NCI-H2196 (cell line): ENCODE measurements around the gene STC2.

Source experiments
- DNase-seq: peaks from one replicate; lab custom pipeline; 2025; ENCODE audit not compliant: unreplicated experiment; lab: John Stamatoyannopoulos, UW

STC2 gene

GRCh38 chr5:173314166-173314952 is 13.9 kb downstream of the STC2 start:
- no peak for DNase-seq

DNA sequence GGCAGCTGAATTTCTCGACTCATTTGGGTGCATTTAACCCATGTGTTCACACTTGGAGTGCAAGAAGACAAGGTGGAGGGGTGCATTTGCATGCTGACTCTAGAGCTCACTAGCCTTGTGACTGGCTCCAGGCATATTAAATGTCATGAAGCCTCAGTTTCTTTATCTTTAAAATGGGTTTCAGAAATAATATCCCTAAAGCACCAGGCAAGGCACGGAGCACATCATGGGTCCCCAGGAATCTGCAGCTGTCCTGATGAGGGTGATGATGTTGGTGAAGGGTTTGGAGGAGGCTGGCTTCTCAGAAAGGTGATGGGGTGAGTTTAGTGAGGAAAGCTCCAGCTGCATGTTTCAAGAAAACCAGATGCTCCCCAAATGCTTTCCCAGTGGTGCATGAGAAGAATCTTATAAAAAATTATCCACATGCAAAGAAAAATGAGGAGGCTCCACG is 14.8 kb downstream of the STC2 start:
- no peak for DNase-seq

DNA sequence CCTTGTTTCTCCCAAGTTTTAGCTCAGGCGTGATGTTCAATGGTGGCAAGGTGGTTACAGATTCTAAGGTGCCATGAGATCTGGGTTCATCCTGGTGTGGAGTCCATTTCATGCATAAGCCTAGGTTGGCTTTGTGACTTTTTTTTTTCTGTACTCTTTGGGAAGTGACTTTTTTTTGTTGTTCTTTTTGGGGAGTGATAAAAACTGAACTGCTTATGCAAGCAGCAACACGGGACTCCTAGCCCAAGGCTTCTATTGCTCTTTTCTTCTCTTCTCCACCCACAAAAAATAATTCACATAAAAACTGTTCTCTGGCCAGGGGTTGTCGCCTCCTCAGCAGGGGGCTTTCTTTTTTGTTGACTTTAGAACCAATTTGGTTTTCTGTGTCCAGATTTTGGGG is 15.4 kb downstream of the STC2 start:
- DNase-seq, result no peak

DNA sequence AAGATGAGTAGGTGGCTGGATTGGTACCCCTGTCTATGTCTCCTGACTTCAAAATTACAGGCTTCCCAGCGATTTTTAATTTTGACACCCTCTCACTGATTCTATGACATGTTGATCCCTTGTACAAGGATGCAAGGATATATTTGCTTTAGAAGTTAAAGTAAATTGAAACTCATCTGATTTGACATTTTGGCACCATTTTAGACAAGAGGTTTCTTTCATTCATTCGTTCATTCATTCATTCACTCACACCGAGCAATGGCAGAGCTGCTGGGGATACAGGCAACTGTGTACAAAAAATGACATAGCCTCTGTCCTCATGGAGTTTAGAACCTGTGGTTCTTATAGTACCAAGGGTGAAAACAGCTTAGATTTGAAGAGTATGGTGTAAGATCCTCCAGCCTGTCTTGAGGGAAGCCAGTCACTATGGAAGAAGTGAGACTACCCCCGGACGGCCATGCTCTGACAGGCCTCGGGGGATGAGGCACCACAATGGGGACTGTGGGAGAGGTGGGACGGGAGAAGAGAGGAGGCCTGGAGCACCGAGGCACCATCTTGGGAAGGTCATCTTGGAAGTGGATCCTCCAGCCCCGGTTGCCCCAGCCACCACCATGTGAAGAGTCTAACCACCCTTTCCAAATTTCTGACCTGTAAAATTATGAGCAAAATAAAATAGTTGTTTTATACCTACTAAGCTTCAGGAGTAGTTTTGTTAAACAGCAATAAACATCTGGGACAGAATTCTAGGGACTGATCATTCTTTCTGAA is 16.2 kb downstream of the STC2 start:
- DNase-seq, result no peak

DNA sequence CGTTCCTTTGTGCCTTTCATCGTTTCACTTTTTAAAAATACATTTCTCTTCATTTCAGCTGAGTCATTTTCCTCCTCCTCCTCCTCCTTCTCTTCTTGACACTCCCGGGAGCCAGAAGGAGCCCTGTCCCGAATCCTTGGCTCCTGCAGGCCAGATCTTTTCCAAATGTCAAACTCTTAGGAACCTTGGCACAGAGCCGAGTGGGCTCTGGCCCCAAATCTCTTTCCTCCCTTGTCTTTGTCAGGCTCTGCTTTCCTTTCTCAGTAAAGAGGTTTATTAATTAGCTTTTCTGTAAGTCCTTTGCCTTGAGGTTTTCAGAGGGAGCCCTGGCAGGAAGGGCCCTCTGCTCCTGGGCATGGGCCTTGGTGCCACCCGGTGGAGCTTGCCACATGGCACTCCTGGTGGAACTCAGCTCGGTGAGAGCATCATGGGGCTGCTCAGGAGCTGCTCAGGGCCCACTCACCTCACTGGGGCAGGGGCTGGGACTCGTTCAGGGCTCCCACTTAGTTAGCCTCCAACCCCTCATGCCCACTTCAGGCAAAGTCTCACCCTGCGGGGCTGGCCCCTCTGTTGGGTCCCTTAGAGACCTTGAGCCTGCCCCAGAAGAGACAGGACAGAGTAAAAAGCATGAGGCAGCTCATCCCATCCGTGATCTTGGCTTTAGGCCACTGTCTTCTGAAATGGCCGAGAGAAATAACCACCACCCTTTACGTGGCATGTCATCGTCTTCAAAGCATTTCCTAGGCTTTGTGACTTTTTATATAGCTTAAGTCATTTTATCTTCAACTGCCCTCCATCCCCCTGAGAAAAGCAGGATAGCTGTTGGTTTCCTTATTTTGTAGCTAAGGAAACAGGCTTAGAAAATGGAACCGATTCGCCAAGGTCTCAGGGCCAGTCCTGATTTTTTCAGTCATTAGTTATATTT is 17.1 kb downstream of the STC2 start:
- DNase-seq, result no peak

GRCh38 chr5:173310218-173310769 is 17.9 kb downstream of the STC2 start:
- no peak for DNase-seq

GRCh38 chr5:173309731-173310130 is 18.5 kb downstream of the STC2 start:
- no peak for DNase-seq

- no peak for DNase-seq
Measured at GRCh38 chr5:173308226-173308625, 20.0 kb downstream of the STC2 start.

DNA sequence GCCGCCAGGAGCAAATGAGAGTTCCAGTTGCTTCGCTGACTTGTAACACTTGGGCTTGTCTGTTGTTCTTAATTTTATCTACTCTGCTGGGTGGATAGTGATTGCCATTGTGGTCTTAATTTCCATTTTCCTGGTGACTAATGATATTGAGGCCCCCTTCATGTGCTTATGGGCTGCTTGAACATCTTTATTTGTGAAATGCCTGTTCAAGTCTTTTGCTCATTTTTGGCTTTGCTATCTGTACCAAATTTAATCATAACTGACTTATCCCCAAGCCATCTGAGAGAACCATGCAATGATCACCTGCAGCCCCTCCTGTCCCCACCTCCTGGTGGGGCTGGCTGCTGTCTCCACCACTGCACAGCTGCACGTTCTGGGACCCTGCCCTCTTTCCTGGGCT is 20.5 kb downstream of the STC2 start:
- no peak for DNase-seq

DNA sequence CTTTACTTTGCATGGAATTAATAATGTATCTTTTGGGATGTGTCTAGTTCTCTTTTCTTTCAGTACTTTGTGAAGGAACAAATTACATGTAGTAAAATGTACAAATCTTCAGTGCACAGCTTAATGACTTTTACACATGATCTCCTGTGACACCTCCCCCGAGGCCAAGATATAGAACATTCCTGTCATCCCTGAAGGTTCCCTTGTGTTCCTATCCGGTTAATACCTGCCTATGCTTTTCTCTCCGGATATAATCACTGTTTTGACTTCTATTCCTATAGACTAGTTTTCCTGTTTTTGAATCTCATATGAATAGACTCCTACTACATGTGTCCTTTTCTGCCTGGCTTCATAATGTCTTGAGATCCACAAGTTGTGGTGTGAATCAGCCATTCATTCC is 21.5 kb downstream of the STC2 start:
- DNase-seq, result no peak

- no peak for DNase-seq
Measured at GRCh38 chr5:173304591-173304988, 23.6 kb downstream of the STC2 start.

- no peak for DNase-seq
Measured at GRCh38 chr5:173303878-173304590, 24.2 kb downstream of the STC2 start.

DNA sequence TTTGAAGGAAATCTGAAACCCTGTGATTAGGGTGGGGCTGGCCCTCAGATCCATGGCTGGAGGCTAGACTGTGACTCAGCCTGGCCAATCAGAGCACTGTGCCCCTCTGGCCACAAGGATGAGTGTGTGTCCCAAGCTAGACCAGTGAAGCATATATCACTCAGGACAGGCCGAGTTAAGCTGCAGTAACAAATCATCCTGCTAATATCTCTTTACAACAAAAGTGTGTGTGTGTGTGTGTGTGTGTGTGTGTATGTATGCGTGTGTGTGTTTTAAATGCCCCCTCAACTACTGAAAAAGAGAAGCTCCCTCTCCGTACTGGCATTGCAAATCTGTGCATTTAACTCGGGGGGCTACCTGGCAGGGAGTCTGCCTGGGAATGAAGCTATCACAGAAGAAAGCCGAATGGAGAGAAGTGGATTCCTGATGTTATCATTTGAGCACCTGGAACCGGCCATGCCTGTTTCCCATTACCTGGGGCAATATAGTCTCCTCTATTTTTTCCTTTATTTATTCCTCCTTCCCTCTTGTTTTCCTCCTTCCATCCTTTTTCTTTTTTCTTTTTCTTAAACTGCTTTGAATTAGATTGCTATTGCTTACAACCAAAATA is 25.6 kb downstream of the STC2 start:
- no peak for DNase-seq

DNA sequence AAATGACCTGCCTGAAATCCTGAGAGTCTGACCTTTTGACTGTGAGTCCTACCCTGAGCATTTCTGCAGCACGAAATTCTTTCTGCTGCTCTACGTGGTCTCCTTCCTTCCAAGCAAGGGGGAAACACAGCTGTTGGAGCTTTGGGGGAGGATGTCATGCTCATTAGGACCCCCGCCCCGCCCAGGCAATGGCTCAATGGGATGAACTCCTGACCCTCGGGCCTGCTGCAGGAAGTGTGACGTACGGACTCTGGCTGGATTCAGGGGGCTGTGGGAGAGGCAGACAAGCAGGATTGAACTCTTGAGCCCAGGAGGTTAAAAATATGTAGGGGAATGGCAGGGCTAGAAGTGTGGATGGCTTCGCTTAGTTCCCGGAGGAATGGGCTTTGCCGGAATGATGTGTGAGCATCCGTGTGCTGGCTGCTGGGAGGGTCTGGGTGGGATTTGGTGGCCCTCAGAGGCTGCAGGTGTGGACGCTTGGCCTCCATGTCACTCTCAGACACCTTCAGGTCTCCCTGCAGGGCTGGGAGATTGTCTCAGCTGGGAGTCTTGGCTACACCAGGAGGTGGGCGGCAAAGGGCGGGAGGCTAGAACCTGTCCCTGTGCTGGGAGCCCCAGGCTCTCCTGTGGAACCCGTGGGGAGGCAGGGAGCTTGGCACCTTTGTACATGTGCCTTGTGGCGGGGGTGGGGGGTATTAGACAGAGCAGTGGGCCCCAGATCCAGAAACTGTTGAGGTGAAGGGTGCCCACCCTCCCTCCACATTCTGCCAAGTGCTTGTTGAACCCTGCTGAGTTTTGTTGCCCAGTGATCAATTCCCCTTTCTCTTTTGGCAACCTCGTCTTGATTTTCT is 26.3 kb downstream of the STC2 start:
- DNase-seq, result no peak

DNA sequence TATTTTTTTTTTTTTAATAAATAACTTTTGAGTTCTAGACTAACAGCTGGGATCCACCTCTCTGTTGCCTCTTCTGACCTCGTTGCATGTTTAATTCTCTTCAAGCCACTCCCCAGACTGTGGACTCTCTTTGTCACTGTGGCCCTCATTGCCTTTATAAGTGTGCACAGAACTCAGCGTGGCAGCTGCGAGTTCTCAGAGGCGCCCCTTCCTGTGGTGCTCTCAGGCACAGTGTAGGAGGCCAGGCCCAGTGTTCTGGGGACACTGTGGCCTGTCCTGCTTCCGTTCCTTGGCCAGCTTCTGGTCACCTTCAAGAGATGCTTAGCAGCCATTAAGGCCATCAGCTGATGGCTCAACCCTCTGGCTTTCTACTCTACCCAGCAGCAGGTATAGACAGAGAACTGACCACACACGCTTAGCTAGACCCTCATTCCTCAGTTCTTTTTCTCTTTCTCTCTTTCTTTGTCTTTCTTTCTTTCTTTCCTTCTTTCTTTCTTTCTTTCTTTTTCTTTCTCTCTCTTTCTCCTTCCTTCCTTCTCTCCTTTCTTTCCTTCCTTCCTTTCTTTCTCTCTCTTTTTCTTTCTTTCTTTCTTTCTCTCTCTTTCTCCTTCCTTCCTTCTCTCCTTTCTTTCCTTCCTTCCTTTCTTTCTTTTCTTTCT is 27.7 kb downstream of the STC2 start:
- no peak for DNase-seq

GRCh38 chr5:173299820-173300219 is 28.4 kb downstream of the STC2 start:
- DNase-seq, result no peak

DNA sequence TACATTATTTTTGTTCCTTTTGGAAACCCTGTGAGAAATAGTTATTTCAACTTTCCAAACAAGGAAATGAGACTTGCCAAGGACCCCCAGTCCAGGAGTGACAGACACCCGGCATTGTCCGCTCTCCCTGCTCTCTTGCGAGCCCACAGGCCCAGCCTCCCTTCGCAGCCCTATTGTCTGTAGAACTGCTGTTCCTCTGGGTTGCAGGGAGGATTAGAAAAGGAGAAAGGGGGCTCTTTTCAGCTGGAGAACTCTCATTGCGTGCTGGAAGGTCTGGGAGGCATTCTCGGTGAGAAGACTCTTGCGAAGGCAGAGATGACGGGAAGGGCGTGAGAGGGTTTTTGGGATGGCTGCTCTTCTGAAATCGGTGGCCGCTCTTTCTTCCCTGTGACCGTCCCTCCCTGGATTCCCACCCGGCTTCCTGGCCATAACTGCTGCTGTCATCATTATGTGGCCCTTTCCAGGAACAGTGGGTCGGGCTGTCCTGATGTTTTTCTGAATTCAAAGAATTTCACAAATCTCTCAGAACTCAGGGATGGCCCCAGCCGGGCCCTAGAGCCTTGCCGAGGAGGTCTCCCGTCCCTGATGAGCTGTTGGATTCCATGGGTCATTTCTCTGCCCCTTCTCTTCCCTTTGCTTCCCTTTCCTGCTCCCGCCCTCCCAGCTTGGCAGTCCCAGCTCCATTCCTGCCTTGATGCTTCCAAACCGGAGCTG is 29.8 kb downstream of the STC2 start:
- no peak for DNase-seq

DNA sequence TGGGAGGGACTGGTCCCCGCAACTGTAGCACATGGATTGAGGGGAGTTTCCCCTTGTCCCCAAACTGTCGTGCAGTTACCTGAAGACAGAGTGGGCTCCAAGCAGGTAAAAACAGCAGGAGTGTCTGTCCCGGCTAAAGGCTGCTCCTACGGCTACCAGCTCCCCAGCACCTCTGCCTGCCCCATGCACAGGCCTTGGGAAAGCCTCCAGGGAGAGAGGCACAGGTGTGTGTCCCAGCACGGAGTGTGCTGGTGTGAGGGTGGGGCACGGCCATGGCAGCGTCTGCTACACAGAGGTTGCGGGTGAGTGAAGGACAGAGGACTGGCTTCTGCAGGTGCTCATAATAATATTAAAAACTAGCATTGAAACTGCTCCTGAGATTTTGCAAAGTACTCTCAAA is 30.4 kb downstream of the STC2 start:
- no peak for DNase-seq
